Fibroblast of mammary gland (primary cell): Measurements from ENCODE around the gene NDUFA11.
"Not testable (repeated sequence)": the region's sequence is repeated elsewhere in the genome, so short reads cannot be mapped to it uniquely, and the experiment has no call there.

Experiments
- DNase-seq: peaks from one replicate; pipeline ENCODE4 v3.0.0-alpha.2; 2010; ENCODE audit warnings: low read depth
- H3K4me3 ChIP-seq: 2 replicates; pipeline ENCODE4 v1.5.1; 2011; ENCODE audit warnings: low read depth, mild to moderate bottlenecking, low read length, moderate library complexity; ENCODE audit not compliant: control insufficient read depth
- TF ChIP-seq, protein P1 (sequence below): conservative IDR thresholded peaks from 2 replicates; pipeline ENCODE4 v1.5.1; 2011; ENCODE audit warnings: low read depth, low read length, inconsistent platforms; ENCODE audit not compliant: control insufficient read depth, insufficient read depth

Gene NDUFA11

GRCh38 chr19:5891572-5891937 is 12.0 kb downstream of the NDUFA11 start:
- no peak for DNase-seq
- TF ChIP-seq, protein P1, sequence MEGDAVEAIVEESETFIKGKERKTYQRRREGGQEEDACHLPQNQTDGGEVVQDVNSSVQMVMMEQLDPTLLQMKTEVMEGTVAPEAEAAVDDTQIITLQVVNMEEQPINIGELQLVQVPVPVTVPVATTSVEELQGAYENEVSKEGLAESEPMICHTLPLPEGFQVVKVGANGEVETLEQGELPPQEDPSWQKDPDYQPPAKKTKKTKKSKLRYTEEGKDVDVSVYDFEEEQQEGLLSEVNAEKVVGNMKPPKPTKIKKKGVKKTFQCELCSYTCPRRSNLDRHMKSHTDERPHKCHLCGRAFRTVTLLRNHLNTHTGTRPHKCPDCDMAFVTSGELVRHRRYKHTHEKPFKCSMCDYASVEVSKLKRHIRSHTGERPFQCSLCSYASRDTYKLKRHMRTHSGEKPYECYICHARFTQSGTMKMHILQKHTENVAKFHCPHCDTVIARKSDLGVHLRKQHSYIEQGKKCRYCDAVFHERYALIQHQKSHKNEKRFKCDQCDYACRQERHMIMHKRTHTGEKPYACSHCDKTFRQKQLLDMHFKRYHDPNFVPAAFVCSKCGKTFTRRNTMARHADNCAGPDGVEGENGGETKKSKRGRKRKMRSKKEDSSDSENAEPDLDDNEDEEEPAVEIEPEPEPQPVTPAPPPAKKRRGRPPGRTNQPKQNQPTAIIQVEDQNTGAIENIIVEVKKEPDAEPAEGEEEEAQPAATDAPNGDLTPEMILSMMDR = no peak
- H3K4me3 ChIP-seq = no peak overlapping the region

- TF ChIP-seq, protein P1 = no peak
- no peak overlapping the region for H3K4me3 ChIP-seq
- DNase-seq = no peak
These were observed 13.5 kb downstream of the NDUFA11 start for GRCh38 chr19:5890099-5890498.

- TF ChIP-seq, protein P1 = no peak
- peak; percentile 33 for DNase-seq
These were observed 14.2 kb downstream of the NDUFA11 start for GRCh38 chr19:5889288-5889971.

DNA sequence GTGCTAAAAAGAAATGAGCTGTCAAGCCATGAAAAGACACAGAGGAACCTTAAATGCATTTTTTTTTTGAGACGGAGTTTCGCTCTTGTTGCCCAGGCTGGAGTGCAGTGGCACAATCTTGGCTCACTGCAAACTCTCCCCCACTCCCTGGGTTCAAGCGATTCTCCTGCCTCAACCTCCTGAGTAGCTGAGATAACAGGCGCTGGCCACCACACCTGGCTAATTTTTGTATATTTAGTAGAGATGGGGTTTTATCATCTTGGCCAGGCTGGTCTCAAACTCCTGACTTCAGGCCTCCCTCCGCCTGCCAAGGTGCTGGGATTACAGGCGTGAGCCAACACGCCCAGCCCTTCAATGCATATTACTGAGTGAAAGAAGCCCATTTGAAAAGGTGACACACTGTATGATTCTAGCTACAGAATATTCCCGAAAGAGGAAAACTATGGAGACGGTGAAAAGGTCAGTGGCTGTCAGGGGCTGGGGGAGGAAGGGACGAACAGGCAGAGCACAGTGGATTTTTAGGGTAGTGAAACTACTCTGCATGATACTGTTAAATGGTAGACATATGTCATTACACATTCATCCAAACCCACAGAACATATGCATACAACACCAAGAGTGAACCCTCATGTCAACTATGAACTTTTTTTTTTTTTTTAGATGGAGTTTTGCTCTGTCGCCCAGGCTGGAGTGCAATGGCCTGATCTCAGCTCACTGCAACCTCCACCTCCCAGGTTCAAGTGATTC is 19.4 kb downstream of the NDUFA11 start:
- not testable (repeated sequence) for DNase-seq, H3K4me3 ChIP-seq

More at GRCh38 chr19:5889288-5889971, 14.2 kb downstream of the NDUFA11 start:
- no peak overlapping the region for H3K4me3 ChIP-seq

DNA sequence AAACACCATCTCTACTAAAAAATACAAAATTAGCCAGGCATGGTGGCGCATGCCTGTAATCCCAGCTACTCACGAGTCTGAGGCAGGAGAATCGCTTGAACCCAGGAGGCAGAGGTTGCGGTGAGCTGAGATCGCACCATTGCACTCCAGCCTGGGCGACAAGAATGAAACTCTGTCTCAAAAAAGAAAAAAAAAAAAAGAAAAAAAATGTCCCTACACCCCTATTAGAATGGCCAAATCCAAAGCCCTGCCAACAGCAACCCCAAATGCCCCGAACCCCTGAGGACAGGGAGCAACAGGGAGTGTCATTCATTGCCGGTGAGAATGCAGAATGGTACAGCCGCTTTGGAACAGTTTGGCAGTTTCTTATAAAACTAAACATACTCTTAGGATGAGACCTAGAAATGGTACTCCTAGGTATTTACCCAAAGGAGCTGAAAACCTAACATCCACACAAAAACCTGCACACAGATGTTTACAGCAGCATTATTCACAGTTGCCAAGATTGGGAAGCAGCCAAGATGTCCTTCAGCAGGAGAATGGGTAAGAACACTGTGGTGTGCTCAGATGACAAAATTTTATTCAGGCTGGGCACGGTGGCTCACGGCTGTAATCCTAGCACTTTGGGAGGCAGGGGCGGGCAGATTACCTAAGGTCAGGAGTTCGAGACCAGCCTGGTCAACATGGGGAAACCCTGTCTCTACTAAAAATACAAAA is 20.3 kb downstream of the NDUFA11 start:
- H3K4me3 ChIP-seq = not testable (repeated sequence)

DNA sequence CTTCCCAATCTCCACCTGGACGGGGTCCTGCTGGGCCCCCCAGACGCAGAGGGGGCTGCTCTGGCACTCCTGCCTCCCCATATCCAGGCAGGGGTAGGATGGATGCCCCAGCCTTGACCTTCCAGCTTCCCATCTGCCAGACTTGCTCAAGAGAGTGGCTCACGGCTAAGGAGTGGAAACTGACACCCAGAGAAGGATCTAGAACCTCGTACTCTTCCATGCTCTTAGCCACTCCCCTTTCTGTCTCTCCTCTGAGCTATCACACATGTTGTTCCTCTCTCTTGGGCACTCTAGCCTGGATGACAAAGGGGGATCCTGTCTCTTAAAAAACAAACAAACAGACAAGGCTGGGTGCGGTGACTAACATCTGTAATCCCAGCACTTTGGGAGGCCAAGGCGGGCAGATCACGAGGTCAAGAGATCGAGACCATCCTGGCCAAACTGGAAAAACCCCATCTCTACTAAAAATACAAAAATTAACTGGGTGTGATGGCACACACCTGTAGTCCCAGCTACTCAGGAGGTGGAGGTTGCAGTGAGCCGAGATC is 21.1 kb downstream of the NDUFA11 start:
- DNase-seq = no peak
- no peak overlapping the region for H3K4me3 ChIP-seq
- TF ChIP-seq, protein P1 = no peak

More for the DNA sequence above, 20.3 kb downstream of the NDUFA11 start:
- not testable (repeated sequence) for DNase-seq

- no peak overlapping the region for H3K4me3 ChIP-seq
- no peak for DNase-seq
- TF ChIP-seq, protein P1 = no peak
These were observed 21.9 kb downstream of the NDUFA11 start for GRCh38 chr19:5881543-5882299.
